Measurements from ENCODE around the gene SLC26A1.

SLC26A1 gene

GRCh38 chr4:986428-986878 is 6.8 kb downstream of the SLC26A1 start:
- peak overlapping the region; percentile 96 for H3K18ac ChIP-seq (ENCODE audit: low read length)
- no peak overlapping the region for H2BK12ac ChIP-seq (ENCODE audit: low read length)
- peak overlapping the region; percentile 68 for H3K4me2 ChIP-seq (ENCODE audit: insufficient read depth, low read length, poor library complexity, severe bottlenecking)
- peaks cover 3 to 7% of the 10 kb centered on the region in 2 donors for H3K4me1 ChIP-seq (ENCODE audit: control insufficient read depth in 2 of 2, insufficient read depth in 1 of 2, low read depth in 1 of 2, low read length in 2 of 2)
- H3K4ac ChIP-seq (ENCODE audit: low read length), result no peak overlapping the region
- H3K14ac ChIP-seq (ENCODE audit: low read length), result no peak overlapping the region
- H3K9me3 ChIP-seq (replicated peaks in 1 of 2; ENCODE audit: control insufficient read depth in 2 of 2, insufficient read depth in 1 of 2, low read depth in 1 of 2, low read length in 2 of 2), result no peaks in the 10 kb centered on the region
- H2BK120ac ChIP-seq (ENCODE audit: low read depth, low read length), result no peak overlapping the region
- peaks cover 0 to 1% of the 10 kb centered on the region in 2 donors for H3K36me3 ChIP-seq (replicated peaks in 1 of 2; ENCODE audit: control insufficient read depth in 2 of 2, insufficient read depth in 2 of 2, low read length in 2 of 2)
- H4K91ac ChIP-seq (ENCODE audit: low read depth, low read length, poor library complexity), result no peak overlapping the region
- H2BK15ac ChIP-seq (ENCODE audit: low read length), result no peak overlapping the region
- WGBS, 2 donors (ENCODE audit: extremely low coverage in 2 of 2, insufficient read length in 2 of 2, insufficient replicate concordance in 1 of 2), result no CpG with 5 or more reads among the region's 14 CpGs
- H2BK5ac ChIP-seq (ENCODE audit: low read length), result peak overlapping the region; percentile 63
- peaks cover 8% of the 10 kb centered on the region for H3K79me1 ChIP-seq (ENCODE audit: low read depth, low read length)
- H3K27me3 ChIP-seq (ENCODE audit: control insufficient read depth in 3 of 3, insufficient read depth in 3 of 3, low read depth in 1 of 3, low read length in 3 of 3), result peaks cover 0 to 57% (median 4%) of the 10 kb centered on the region in 3 experiments
- peak overlapping the region; percentile 91 for H3K23ac ChIP-seq (ENCODE audit: low read depth, low read length, poor library complexity)
- peak overlapping the region; percentile 71 for H3K9ac ChIP-seq (ENCODE audit: low read depth, low read length, poor library complexity)
- peak overlapping the region; percentile 54 to 86 for H3K4me3 ChIP-seq (ENCODE audit: low read length in 2 of 2)
- no peak overlapping the region for H2AK5ac ChIP-seq (ENCODE audit: low read depth, low read length)
- no peak overlapping the region for H4K8ac ChIP-seq (ENCODE audit: low read depth, low read length)
- H3K27ac ChIP-seq (replicated peaks; ENCODE audit: low read length), result no peak overlapping the region
- H2AFZ ChIP-seq (ENCODE audit: low read length), result peak overlapping the region; percentile 93
- DNase-seq (ENCODE audit: low spot score), result no peak

GRCh38 chr4:985123-985830 is 7.9 kb downstream of the SLC26A1 start:
- no peak overlapping the region for H2BK15ac ChIP-seq (ENCODE audit: low read length)
- H3K27ac ChIP-seq (replicated peaks; ENCODE audit: low read length), result no peak overlapping the region
- H3K4me1 ChIP-seq (ENCODE audit: control insufficient read depth in 2 of 2, insufficient read depth in 1 of 2, low read depth in 1 of 2, low read length in 2 of 2), result peaks cover 3 to 7% of the 10 kb centered on the region in 2 donors
- no peak overlapping the region for H2BK5ac ChIP-seq (ENCODE audit: low read length)
- no peak overlapping the region for H3K4ac ChIP-seq (ENCODE audit: low read length)
- no peak overlapping the region for H3K4me3 ChIP-seq (ENCODE audit: low read length in 2 of 2)
- H3K27me3 ChIP-seq (ENCODE audit: control insufficient read depth in 3 of 3, insufficient read depth in 3 of 3, low read depth in 1 of 3, low read length in 3 of 3), result peaks cover 0 to 57% (median 4%) of the 10 kb centered on the region in 3 experiments
- H3K23ac ChIP-seq (ENCODE audit: low read depth, low read length, poor library complexity), result no peak overlapping the region
- H3K9ac ChIP-seq (ENCODE audit: low read depth, low read length, poor library complexity), result no peak overlapping the region
- H4K8ac ChIP-seq (ENCODE audit: low read depth, low read length), result no peak overlapping the region
- no peak for DNase-seq (ENCODE audit: low spot score)
- no CpG with 5 or more reads among the region's 23 CpGs for WGBS, 2 donors (ENCODE audit: extremely low coverage in 2 of 2, insufficient read length in 2 of 2, insufficient replicate concordance in 1 of 2)
- H2BK120ac ChIP-seq (ENCODE audit: low read depth, low read length), result no peak overlapping the region
- peaks cover 8% of the 10 kb centered on the region for H3K79me1 ChIP-seq (ENCODE audit: low read depth, low read length)
- H4K91ac ChIP-seq (ENCODE audit: low read depth, low read length, poor library complexity), result no peak overlapping the region
- H3K9me3 ChIP-seq (replicated peaks in 1 of 2; ENCODE audit: control insufficient read depth in 2 of 2, insufficient read depth in 1 of 2, low read depth in 1 of 2, low read length in 2 of 2), result no peaks in the 10 kb centered on the region
- peak overlapping the region; percentile 53 for H2AFZ ChIP-seq (ENCODE audit: low read length)
- no peaks in the 10 kb centered on the region for H3K36me3 ChIP-seq (replicated peaks in 1 of 2; ENCODE audit: control insufficient read depth in 2 of 2, insufficient read depth in 2 of 2, low read length in 2 of 2)
- H3K14ac ChIP-seq (ENCODE audit: low read length), result no peak overlapping the region
- peak overlapping the region; percentile 33 for H3K4me2 ChIP-seq (ENCODE audit: insufficient read depth, low read length, poor library complexity, severe bottlenecking)
- no peak overlapping the region for H3K18ac ChIP-seq (ENCODE audit: low read length)
- no peak overlapping the region for H2AK5ac ChIP-seq (ENCODE audit: low read depth, low read length)
- H2BK12ac ChIP-seq (ENCODE audit: low read length), result no peak overlapping the region

DNA sequence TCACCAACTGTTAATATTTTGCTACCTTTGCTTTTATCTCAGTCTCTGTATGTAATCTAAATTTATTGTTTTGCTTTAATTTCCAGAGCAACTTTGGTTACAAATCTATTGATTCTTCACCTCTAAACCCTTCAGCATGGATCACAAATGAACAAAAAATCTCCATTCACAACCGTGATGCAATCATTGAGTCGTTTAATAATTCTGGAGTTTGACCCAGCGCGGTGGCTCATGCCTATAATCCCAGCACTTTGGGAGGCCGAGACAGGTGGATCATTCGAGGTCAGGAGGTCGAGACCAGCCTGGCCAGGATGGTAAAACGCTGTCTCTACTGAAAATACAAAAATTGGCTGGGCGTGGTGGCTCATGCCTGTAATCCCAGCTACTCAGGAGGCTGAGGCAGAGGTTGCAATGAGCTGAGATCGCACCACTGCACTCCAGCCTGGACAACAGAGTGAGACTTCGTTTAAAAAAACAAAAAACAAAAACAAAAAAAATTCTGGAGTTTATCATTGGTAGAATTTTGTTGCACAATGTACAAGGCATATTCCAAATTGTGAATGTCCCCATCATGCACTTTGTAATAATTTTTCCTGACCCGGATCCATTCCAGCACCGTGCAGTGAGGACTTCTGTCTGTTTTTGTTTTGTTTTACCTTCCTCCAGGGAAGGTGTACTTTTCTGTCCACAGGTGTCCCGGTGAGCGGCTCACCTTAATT is 8.7 kb downstream of the SLC26A1 start:
- no peak overlapping the region for H3K23ac ChIP-seq (ENCODE audit: low read depth, low read length, poor library complexity)
- no peak overlapping the region for H3K9ac ChIP-seq (ENCODE audit: low read depth, low read length, poor library complexity)
- no peak overlapping the region for H2BK5ac ChIP-seq (ENCODE audit: low read length)
- no peak overlapping the region for H2BK120ac ChIP-seq (ENCODE audit: low read depth, low read length)
- H3K27me3 ChIP-seq (ENCODE audit: control insufficient read depth in 3 of 3, insufficient read depth in 3 of 3, low read depth in 1 of 3, low read length in 3 of 3), result peaks cover 0 to 58% (median 4%) of the 10 kb centered on the region in 3 experiments
- no peak overlapping the region for H4K91ac ChIP-seq (ENCODE audit: low read depth, low read length, poor library complexity)
- H3K36me3 ChIP-seq (replicated peaks in 1 of 2; ENCODE audit: control insufficient read depth in 2 of 2, insufficient read depth in 2 of 2, low read length in 2 of 2), result no peaks in the 10 kb centered on the region
- no peak overlapping the region for H2AK5ac ChIP-seq (ENCODE audit: low read depth, low read length)
- no peak overlapping the region for H2BK15ac ChIP-seq (ENCODE audit: low read length)
- H3K4me2 ChIP-seq (ENCODE audit: insufficient read depth, low read length, poor library complexity, severe bottlenecking), result peak overlapping the region; percentile 33
- WGBS, 2 donors (ENCODE audit: extremely low coverage in 2 of 2, insufficient read length in 2 of 2, insufficient replicate concordance in 1 of 2), result no CpG with 5 or more reads among the region's 15 CpGs
- no peak overlapping the region for H2BK12ac ChIP-seq (ENCODE audit: low read length)
- peaks cover 4% of the 10 kb centered on the region for H3K79me1 ChIP-seq (ENCODE audit: low read depth, low read length)
- no peak overlapping the region for H3K27ac ChIP-seq (replicated peaks; ENCODE audit: low read length)
- no peak overlapping the region for H3K18ac ChIP-seq (ENCODE audit: low read length)
- H4K8ac ChIP-seq (ENCODE audit: low read depth, low read length), result no peak overlapping the region
- H3K14ac ChIP-seq (ENCODE audit: low read length), result no peak overlapping the region
- H2AFZ ChIP-seq (ENCODE audit: low read length), result peak overlapping the region; percentile 53
- H3K4ac ChIP-seq (ENCODE audit: low read length), result no peak overlapping the region
- H3K4me3 ChIP-seq (ENCODE audit: low read length in 2 of 2), result no peak overlapping the region
- DNase-seq (ENCODE audit: low spot score), result no peak
- peaks cover 3 to 7% of the 10 kb centered on the region in 2 donors for H3K4me1 ChIP-seq (ENCODE audit: control insufficient read depth in 2 of 2, insufficient read depth in 1 of 2, low read depth in 1 of 2, low read length in 2 of 2)
- no peaks in the 10 kb centered on the region for H3K9me3 ChIP-seq (replicated peaks in 1 of 2; ENCODE audit: control insufficient read depth in 2 of 2, insufficient read depth in 1 of 2, low read depth in 1 of 2, low read length in 2 of 2)

- no peak overlapping the region for H2BK15ac ChIP-seq (ENCODE audit: low read length)
- no CpG with 5 or more reads among the region's 15 CpGs for WGBS, 2 donors (ENCODE audit: extremely low coverage in 2 of 2, insufficient read length in 2 of 2, insufficient replicate concordance in 1 of 2)
- H3K9me3 ChIP-seq (replicated peaks in 1 of 2; ENCODE audit: control insufficient read depth in 2 of 2, insufficient read depth in 1 of 2, low read depth in 1 of 2, low read length in 2 of 2), result no peaks in the 10 kb centered on the region
- no peak overlapping the region for H2BK120ac ChIP-seq (ENCODE audit: low read depth, low read length)
- H3K4me3 ChIP-seq (ENCODE audit: low read length in 2 of 2), result no peak overlapping the region
- H3K23ac ChIP-seq (ENCODE audit: low read depth, low read length, poor library complexity), result no peak overlapping the region
- H3K79me1 ChIP-seq (ENCODE audit: low read depth, low read length), result peaks cover 1% of the 10 kb centered on the region
- no peak overlapping the region for H3K14ac ChIP-seq (ENCODE audit: low read length)
- H2BK5ac ChIP-seq (ENCODE audit: low read length), result no peak overlapping the region
- H2AFZ ChIP-seq (ENCODE audit: low read length), result no peak overlapping the region
- H2BK12ac ChIP-seq (ENCODE audit: low read length), result no peak overlapping the region
- no peak overlapping the region for H3K18ac ChIP-seq (ENCODE audit: low read length)
- peaks cover 3 to 7% of the 10 kb centered on the region in 2 donors for H3K4me1 ChIP-seq (ENCODE audit: control insufficient read depth in 2 of 2, insufficient read depth in 1 of 2, low read depth in 1 of 2, low read length in 2 of 2)
- H4K91ac ChIP-seq (ENCODE audit: low read depth, low read length, poor library complexity), result no peak overlapping the region
- DNase-seq (ENCODE audit: low spot score), result no peak
- H3K4me2 ChIP-seq (ENCODE audit: insufficient read depth, low read length, poor library complexity, severe bottlenecking), result no peak overlapping the region
- no peak overlapping the region for H3K4ac ChIP-seq (ENCODE audit: low read length)
- H3K9ac ChIP-seq (ENCODE audit: low read depth, low read length, poor library complexity), result no peak overlapping the region
- peaks cover 0 to 54% (median 4%) of the 10 kb centered on the region in 3 experiments for H3K27me3 ChIP-seq (ENCODE audit: control insufficient read depth in 3 of 3, insufficient read depth in 3 of 3, low read depth in 1 of 3, low read length in 3 of 3)
- no peak overlapping the region for H3K27ac ChIP-seq (replicated peaks; ENCODE audit: low read length)
- H4K8ac ChIP-seq (ENCODE audit: low read depth, low read length), result no peak overlapping the region
- no peak overlapping the region for H2AK5ac ChIP-seq (ENCODE audit: low read depth, low read length)
- H3K36me3 ChIP-seq (replicated peaks in 1 of 2; ENCODE audit: control insufficient read depth in 2 of 2, insufficient read depth in 2 of 2, low read length in 2 of 2), result no peaks in the 10 kb centered on the region
These were observed 10.4 kb downstream of the SLC26A1 start for GRCh38 chr4:982814-983213.
